CD4-positive, CD25-positive, alpha-beta regulatory T cell (primary cell): ENCODE data around the gene EIF4ENIF1. TPM values are rescaled to one million over a fixed set of nuclear protein-coding genes. Genes with fewer than 3 reads are reported as not detected.
"Not testable (repeated sequence)": the region's sequence is repeated elsewhere in the genome, so short reads cannot be mapped to it uniquely, and the experiment has no call there.

Experiments
- ATAC-seq, 2 donors: fragments of 150-1000 bp; cut with Tn5 transposase; one replicate each; pipeline ENCODE4 v1.10.0; 2021; ENCODE audit warnings: low read depth in 2 of 2, moderate number of reproducible peaks in 2 of 2, moderate library complexity in 1 of 2
- DNase-seq, 3 donors: peaks; one replicate each; pipeline versions ENCODE4 v3.0.0 to v3.0.0-alpha.2; 2012 to 2022; ENCODE audit warnings: mixed read lengths in 1 of 3
- H3K27ac ChIP-seq: one replicate; pipeline ENCODE4 v1.7.0; 2013; ENCODE audit warnings: mild to moderate bottlenecking, low read length; ENCODE audit not compliant: insufficient read depth, poor library complexity, severe bottlenecking
- H3K27me3 ChIP-seq: one replicate; pipeline ENCODE4 v1.7.0; 2013; ENCODE audit warnings: low read length; ENCODE audit not compliant: control insufficient read depth, insufficient read depth
- H3K36me3 ChIP-seq: one replicate; pipeline ENCODE4 v1.7.0; 2013; ENCODE audit warnings: mild to moderate bottlenecking, low read length, moderate library complexity; ENCODE audit not compliant: control insufficient read depth, insufficient read depth
- H3K4me1 ChIP-seq: 2 replicates; pipeline ENCODE4 v1.7.0; 2013; ENCODE audit warnings: mild to moderate bottlenecking, low read length; ENCODE audit not compliant: insufficient read depth, control insufficient read depth, poor library complexity, severe bottlenecking
- H3K4me3 ChIP-seq: one replicate; pipeline ENCODE4 v1.7.0; 2013; ENCODE audit warnings: low read depth, mild to moderate bottlenecking, low read length, moderate library complexity
- H3K9me3 ChIP-seq, 2 experiments: 1 replicate in 1 of 2; 2 replicates in 1 of 2; pipeline ENCODE4 v1.7.0; 2013; ENCODE audit warnings: low read length in 2 of 2, mild to moderate bottlenecking in 1 of 2, moderate library complexity in 1 of 2; ENCODE audit not compliant: control insufficient read depth in 2 of 2
- H3K27ac Mint-ChIP-seq, 3 donors: one replicate each; pipeline ENCODE4 v1.8.0; 2020 to 2022; ENCODE audit warnings: mild to moderate bottlenecking in 3 of 3, mixed read lengths in 3 of 3, moderate library complexity in 2 of 3
- H3K27me3 Mint-ChIP-seq: one replicate; pipeline ENCODE4 v1.8.0; 2022; ENCODE audit warnings: mild to moderate bottlenecking, mixed read lengths
- H3K36me3 Mint-ChIP-seq: one replicate; pipeline ENCODE4 v1.8.0; 2020; ENCODE audit warnings: mixed read lengths
- H3K4me1 Mint-ChIP-seq, 4 donors: one replicate each; pipeline ENCODE4 v1.8.0; 2020 to 2022; ENCODE audit warnings: mixed read lengths in 4 of 4, mild to moderate bottlenecking in 1 of 4
- H3K4me3 Mint-ChIP-seq, 4 donors: one replicate each; pipeline ENCODE4 v1.8.0; 2020 to 2022; ENCODE audit warnings: mild to moderate bottlenecking in 4 of 4, mixed read lengths in 4 of 4, moderate library complexity in 3 of 4
- H3K9me3 Mint-ChIP-seq, 7 donors: one replicate each; pipeline ENCODE4 v1.8.0; 2020 to 2022; ENCODE audit warnings: mixed read lengths in 7 of 7, mild to moderate bottlenecking in 3 of 7, moderate library complexity in 2 of 7
- polyA plus RNA-seq, 4 donors: library from polyadenylated mRNA; unstranded; fragments of 300-500 nt; fragmentation: Illumina TruSeq; gene quantifications; one replicate each; pipeline ENCODE4 v1.2.3, GENCODE V29; 2021
- total RNA-seq: library from RNA; stranded (reverse); gene quantifications from one replicate; pipeline ENCODE4 v1.2.3, GENCODE V29; 2022

The EIF4ENIF1 gene
- total and polyA plus RNA-seq, 5 donors from 2014 or later = 9.3 to 26.6 (median 11.6) TPM

DNA sequence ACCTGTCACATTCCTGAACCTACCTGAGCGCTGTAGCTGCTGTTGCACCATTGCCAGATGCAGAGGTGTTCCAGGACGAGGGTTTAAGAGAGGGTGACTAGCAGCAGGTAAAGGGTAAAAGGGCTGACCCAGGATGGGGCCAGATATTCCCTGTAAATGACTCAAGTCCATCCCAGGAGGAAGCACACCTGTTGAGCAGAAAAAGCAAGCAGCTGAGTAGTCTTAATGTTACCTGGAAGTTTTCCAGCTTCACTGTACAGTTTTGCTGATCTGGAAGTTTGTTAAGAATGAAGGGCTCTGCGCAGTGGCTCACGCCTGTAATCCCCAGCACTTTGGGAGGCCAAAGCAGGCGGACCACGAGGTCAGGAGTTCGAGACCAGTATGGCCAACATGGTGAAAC, 49.0 kb downstream of the EIF4ENIF1 start:
- Histone ChIP-seq H3K36me3 (peaks cover 90% of the 10 kb centered on the region), H3K4me3 (no peak overlapping the region), H3K9me3 (no peaks in the 10 kb centered on the region), H3K4me1 (no peaks in the 10 kb centered on the region), H3K27me3 (no peaks in the 10 kb centered on the region), H3K27ac (no peak overlapping the region)
- no peak overlapping the region for H3K4me3 Mint-ChIP-seq
- DNase-seq = no peak
- no peaks in the 10 kb centered on the region for H3K27me3 Mint-ChIP-seq
- peaks cover 50% of the 10 kb centered on the region for H3K36me3 Mint-ChIP-seq
- ATAC-seq = no peak
- H3K4me1 Mint-ChIP-seq = peaks cover 0 to 3% (median 0%) of the 10 kb centered on the region in 4 donors
- H3K27ac Mint-ChIP-seq = no peak overlapping the region
- H3K9me3 Mint-ChIP-seq = no peaks in the 10 kb centered on the region

DNA sequence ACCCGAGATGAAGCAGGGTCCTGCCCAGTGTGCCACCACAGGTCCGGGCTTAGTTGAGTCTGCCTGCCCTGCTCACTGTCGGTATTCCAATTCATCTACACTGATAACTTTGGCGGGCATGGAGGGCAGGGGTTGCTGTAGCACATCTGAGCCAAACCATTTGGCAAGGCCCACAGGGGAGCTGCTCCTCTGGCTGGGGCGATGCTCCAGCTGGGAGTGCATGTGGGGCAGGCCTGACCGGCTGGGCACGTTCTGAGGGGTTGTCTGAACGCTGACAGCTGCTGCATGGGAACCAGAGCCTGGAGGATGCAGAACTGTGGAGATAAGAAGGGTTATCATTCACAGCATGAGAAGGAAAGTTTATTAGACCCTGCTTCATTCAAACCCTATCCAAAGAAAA, 49.8 kb downstream of the EIF4ENIF1 start:
- H3K27me3 Mint-ChIP-seq = no peaks in the 10 kb centered on the region
- ATAC-seq (no peak), DNase-seq (no peak)
- H3K27ac Mint-ChIP-seq = no peak overlapping the region
- Histone ChIP-seq H3K4me3 (no peak overlapping the region), H3K27me3 (no peaks in the 10 kb centered on the region), H3K27ac (no peak overlapping the region), H3K9me3 (no peaks in the 10 kb centered on the region), H3K4me1 (no peaks in the 10 kb centered on the region), H3K36me3 (peaks cover 91% of the 10 kb centered on the region)
- peaks cover 0 to 5% (median 0%) of the 10 kb centered on the region in 4 donors for H3K4me1 Mint-ChIP-seq
- H3K36me3 Mint-ChIP-seq = peaks cover 50% of the 10 kb centered on the region
- H3K4me3 Mint-ChIP-seq = peak overlapping the region in 1 of 4 donors; percentile 7
- no peaks in the 10 kb centered on the region for H3K9me3 Mint-ChIP-seq

DNA sequence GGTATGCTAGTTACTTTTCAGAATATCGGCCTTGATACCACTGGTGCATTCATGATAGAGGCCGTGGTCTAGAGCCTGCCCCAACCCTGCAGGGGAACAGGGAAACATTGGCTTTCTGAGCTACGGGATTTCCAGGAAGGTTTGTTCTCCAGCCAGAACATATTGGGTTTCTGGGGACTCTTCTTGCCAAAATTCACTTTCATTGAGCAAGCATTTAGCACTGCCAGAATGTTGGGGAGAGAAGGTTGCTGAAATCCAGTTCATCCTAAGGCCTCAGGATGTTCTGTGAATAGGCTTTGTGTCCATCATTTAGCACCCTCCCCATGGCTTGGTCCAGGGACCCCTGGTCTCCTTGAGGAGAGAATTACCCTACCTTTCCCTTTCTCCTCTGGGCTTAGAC, 53.5 kb downstream of the EIF4ENIF1 start:
- no peaks in the 10 kb centered on the region for H3K9me3 ChIP-seq
- peaks cover 0 to 5% (median 3%) of the 10 kb centered on the region in 4 donors for H3K4me1 Mint-ChIP-seq
- no peaks in the 10 kb centered on the region for H3K27me3 ChIP-seq
- ATAC-seq (no peak), DNase-seq (no peak)
- H3K27ac ChIP-seq = no peak overlapping the region
- no peaks in the 10 kb centered on the region for H3K9me3 Mint-ChIP-seq
- H3K4me3 ChIP-seq = no peak overlapping the region
- H3K27ac Mint-ChIP-seq = no peak overlapping the region
- H3K36me3 ChIP-seq = peaks cover 86% of the 10 kb centered on the region
- H3K4me3 Mint-ChIP-seq = no peak overlapping the region
- no peaks in the 10 kb centered on the region for H3K4me1 ChIP-seq
- no peaks in the 10 kb centered on the region for H3K27me3 Mint-ChIP-seq
- H3K36me3 Mint-ChIP-seq = peaks cover 46% of the 10 kb centered on the region

DNA sequence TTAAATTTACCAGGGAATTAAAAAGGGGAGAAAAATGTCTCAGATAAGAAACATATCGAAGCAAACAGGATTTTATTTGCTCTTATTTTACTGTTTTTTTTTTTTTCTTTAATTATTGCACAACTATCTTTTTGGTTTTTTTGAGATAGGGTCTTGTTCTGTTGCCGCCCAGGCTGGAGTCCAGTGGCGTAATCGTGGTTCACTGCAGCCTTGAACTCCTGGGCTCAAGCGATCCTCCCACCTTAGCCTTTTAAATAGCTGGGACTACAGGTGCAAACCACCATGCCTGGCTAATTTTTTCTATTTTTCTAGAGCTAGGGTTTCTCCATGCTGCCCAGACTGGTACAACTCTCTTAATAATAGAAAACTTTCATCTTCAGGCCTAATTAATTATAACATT, 57.7 kb downstream of the EIF4ENIF1 start:
- no peaks in the 10 kb centered on the region for H3K27me3 ChIP-seq
- Mint-ChIP-seq H3K4me3 (no peak overlapping the region), H3K27ac (no peak overlapping the region), H3K27me3 (no peaks in the 10 kb centered on the region), H3K9me3 (no peaks in the 10 kb centered on the region), H3K36me3 (peaks cover 47% of the 10 kb centered on the region), H3K4me1 (peaks cover 6 to 10% (median 8%) of the 10 kb centered on the region in 4 donors)
- peaks cover 75% of the 10 kb centered on the region for H3K36me3 ChIP-seq
- no peak overlapping the region for H3K27ac ChIP-seq
- no peaks in the 10 kb centered on the region for H3K9me3 ChIP-seq
- H3K4me1 ChIP-seq = no peaks in the 10 kb centered on the region
- no peak overlapping the region for H3K4me3 ChIP-seq
- DNase-seq = no peak
- no peak for ATAC-seq

DNA sequence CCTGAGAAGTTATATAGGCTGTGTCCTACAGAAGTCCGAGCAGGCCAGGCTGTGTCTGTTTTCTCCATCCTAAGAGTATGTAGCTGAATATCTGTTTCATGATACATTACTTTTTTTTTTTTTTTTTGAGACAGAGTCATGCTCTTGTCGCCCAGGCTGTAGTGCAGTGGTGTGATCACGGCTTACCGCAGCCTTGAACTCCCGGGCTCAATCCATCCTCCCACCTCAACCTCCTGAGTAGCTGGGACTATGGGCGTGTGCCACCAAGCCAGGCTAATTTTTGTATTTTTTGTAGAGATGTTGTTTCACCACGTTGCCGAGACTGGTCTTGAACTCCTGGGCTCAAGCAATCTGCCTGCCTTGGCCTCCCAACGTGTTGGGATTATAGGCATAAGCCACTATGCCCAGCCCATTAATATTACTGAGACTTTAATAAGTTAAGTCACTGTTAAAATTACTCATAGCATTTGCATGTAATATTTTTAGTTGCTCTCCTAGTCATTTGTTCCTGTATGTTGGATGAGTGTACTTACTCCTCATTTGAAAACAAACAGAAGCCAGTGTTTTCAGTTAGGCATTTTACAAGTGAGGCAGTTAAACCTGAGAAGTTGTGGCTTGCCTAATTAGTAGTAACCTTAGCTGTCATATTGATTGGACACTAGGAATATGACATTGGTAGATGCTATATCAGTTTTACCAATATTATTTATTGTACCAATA, 64.2 kb downstream of the EIF4ENIF1 start:
- peak overlapping the region in 1 of 3 donors; percentile 26 for H3K27ac Mint-ChIP-seq
- peaks cover 6 to 14% (median 12%) of the 10 kb centered on the region in 4 donors for H3K4me1 Mint-ChIP-seq
- H3K27ac ChIP-seq = no peak overlapping the region
- H3K4me3 ChIP-seq = no peak overlapping the region
- H3K9me3 ChIP-seq = no peaks in the 10 kb centered on the region
- no peaks in the 10 kb centered on the region for H3K9me3 Mint-ChIP-seq
- H3K4me1 ChIP-seq = no peaks in the 10 kb centered on the region
- peaks cover 52% of the 10 kb centered on the region for H3K36me3 Mint-ChIP-seq
- no peak for DNase-seq
- no peaks in the 10 kb centered on the region for H3K27me3 Mint-ChIP-seq
- peaks cover 79% of the 10 kb centered on the region for H3K36me3 ChIP-seq
- H3K27me3 ChIP-seq = no peaks in the 10 kb centered on the region
- ATAC-seq = no peak
- H3K4me3 Mint-ChIP-seq = no peak overlapping the region

DNA sequence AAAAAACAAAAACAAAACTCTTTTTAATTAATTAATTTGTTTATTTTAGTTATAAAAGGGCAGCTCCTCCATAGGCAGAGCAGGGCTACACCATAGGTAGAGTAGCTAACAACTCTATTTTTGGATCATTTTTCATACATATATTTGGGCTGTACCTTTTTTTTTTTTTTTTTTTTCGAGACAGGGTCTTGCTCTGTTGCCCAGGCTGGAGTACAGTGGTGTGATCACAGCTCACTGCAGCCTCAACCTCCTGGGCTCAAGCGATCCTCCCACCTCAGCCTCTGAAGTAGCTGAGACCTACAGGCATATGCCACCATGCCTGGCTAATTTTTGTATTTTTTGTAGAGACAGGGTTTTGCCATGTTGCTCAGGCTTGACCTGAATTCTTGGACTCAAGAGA, 87.3 kb downstream of the EIF4ENIF1 start:
- Histone ChIP-seq H3K36me3 (peaks cover 47% of the 10 kb centered on the region), H3K4me1 (peaks cover 16% of the 10 kb centered on the region)
- H3K9me3 Mint-ChIP-seq, H3K27me3 Mint-ChIP-seq, H3K27me3 ChIP-seq, H3K9me3 ChIP-seq, H3K27ac Mint-ChIP-seq, ATAC-seq, H3K4me3 ChIP-seq, H3K27ac ChIP-seq, DNase-seq: not testable (repeated sequence)
- peak overlapping the region in 2 of 4 donors; percentile 29 to 35 for H3K4me3 Mint-ChIP-seq
- H3K36me3 Mint-ChIP-seq = peaks cover 21% of the 10 kb centered on the region
- peaks cover 13 to 51% (median 33%) of the 10 kb centered on the region in 4 donors for H3K4me1 Mint-ChIP-seq

DNA sequence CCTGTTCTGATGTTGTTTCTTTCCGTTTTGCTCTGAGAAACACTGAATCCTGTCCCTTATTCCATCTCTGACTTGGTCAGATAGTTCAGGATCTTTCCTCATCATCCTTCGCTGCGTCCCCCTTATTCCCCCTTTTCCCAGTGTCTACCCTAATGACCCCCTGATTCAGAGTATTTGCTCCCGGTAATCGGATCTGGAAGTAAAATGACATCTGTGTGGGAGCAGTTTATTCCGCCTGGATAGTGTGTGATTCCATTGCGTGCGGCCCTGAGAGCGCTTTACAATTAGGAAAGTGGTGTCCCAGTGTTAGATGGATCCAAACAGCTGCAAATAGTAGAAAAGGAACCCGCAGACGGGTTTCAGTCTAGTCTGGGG, 89.6 kb downstream of the EIF4ENIF1 start:
- peaks cover 5% of the 10 kb centered on the region for H3K27me3 Mint-ChIP-seq
- peak overlapping the region; percentile 71 for H3K27ac ChIP-seq
- peaks cover 6% of the 10 kb centered on the region for H3K36me3 Mint-ChIP-seq
- no peaks in the 10 kb centered on the region for H3K27me3 ChIP-seq
- H3K4me1 Mint-ChIP-seq = peaks cover 13 to 38% (median 25%) of the 10 kb centered on the region in 4 donors
- H3K36me3 ChIP-seq = peaks cover 26% of the 10 kb centered on the region
- H3K4me1 ChIP-seq = peaks cover 16% of the 10 kb centered on the region
- peak overlapping the region; percentile 93 to 96 (median 96) for H3K27ac Mint-ChIP-seq
- ATAC-seq = no peak
- H3K9me3 ChIP-seq = no peaks in the 10 kb centered on the region
- peak overlapping the region; percentile 91 to 97 (median 96) for H3K4me3 Mint-ChIP-seq
- no peaks in the 10 kb centered on the region for H3K9me3 Mint-ChIP-seq
- peak overlapping the region; percentile 96 for H3K4me3 ChIP-seq
- no peak for DNase-seq
